ENCODE data around the gene TAS2R31. TPM values are rescaled to one million over a fixed set of nuclear protein-coding genes. Genes with fewer than 3 reads are reported as not detected.

The TAS2R31 gene
- total and polyA plus RNA-seq, 10 of the 15 experiments (the other 5 are each of a cell fraction or from before 2014, with no cell fraction given), result 0.09 to 4.9 (median 0.77) TPM

GRCh38 chr12:11075642-11076041 lies 44.4 kb upstream of the TAS2R31 start (continued):
- TF ChIP-seq ZBTB4 (CRISPR knock-in tag; IDR thresholded peaks at IDR 0.05), result no peak
- no peak for TF ChIP-seq STAT3 (IDR thresholded peaks at IDR 0.05; ENCODE audit: low read depth, low read length)
- no peak for TF ChIP-seq NFXL1 (IDR thresholded peaks at IDR 0.05; ENCODE audit: borderline replicate concordance)
- TF ChIP-seq RCOR1 (conservative IDR thresholded peaks at IDR 0.05; ENCODE audit: low read depth, low read length), result no peak
- no peak for TF ChIP-seq SUZ12 (IDR thresholded peaks at IDR 0.05; ENCODE audit: unreplicated experiment)
- TF ChIP-seq ZZZ3 (IDR thresholded peaks at IDR 0.05; ENCODE audit: control insufficient read depth, insufficient read length, low read depth), result no peak
- peak; percentile 18; the same call in 1 of the 2 replicates for TF ChIP-seq JUNB (IDR thresholded peaks at IDR 0.05)
- TF ChIP-seq SUPT20H (IDR thresholded peaks at IDR 0.05; ENCODE audit: borderline replicate concordance, control insufficient read depth, low read depth, low read length), result no peak
- TF ChIP-seq ZNF217 (IDR thresholded peaks at IDR 0.05), result 0 out of 2 replicates have a peak, but pooled peaks have one; percentile 39
- no peak for TF ChIP-seq ZNF207 (IDR thresholded peaks at IDR 0.05; ENCODE audit: borderline replicate concordance)
- no peak for TF ChIP-seq SIX5 (IDR thresholded peaks at IDR 0.05; ENCODE audit: low read depth, low read length, severe bottlenecking)
- no peak for TF ChIP-seq IRF3 (IDR thresholded peaks at IDR 0.05)
- no peak for TF ChIP-seq RELB (IDR thresholded peaks at IDR 0.05; ENCODE audit: low read depth)
- no peak for TF ChIP-seq YBX1 (IDR thresholded peaks at IDR 0.05)
- TF ChIP-seq SMAD5 (IDR thresholded peaks at IDR 0.05; ENCODE audit: low read depth), result no peak
- TF ChIP-seq EZH2 (IDR thresholded peaks at IDR 0.05; ENCODE audit: borderline replicate concordance, control insufficient read depth, low read depth, low read length), result no peak
- TF ChIP-seq RFX5 (IDR thresholded peaks at IDR 0.05; ENCODE audit: low read depth, low read length), result no peak
- TF ChIP-seq MYB (IDR thresholded peaks at IDR 0.05; ENCODE audit: borderline replicate concordance, low read depth, low read length), result no peak
- TF ChIP-seq CHD2 (IDR thresholded peaks at IDR 0.05; ENCODE audit: borderline replicate concordance, low read depth, low read length), result no peak
- TF ChIP-seq NR2C2 (IDR thresholded peaks at IDR 0.05; ENCODE audit: borderline replicate concordance, control insufficient read depth, insufficient read length, low read depth), result no peak
- no peak for TF ChIP-seq ZNF384 (IDR thresholded peaks at IDR 0.05; ENCODE audit: borderline replicate concordance, low read depth, low read length)
- no peak for TF ChIP-seq BCL3 (IDR thresholded peaks at IDR 0.05; ENCODE audit: borderline replicate concordance, insufficient read depth, low read depth, low read length, poor library complexity, severe bottlenecking)
- no peak for TF ChIP-seq ATF2 (IDR thresholded peaks at IDR 0.05; ENCODE audit: low read length)
